Peyer's patch (tissue), 4 donors: ENCODE measurements around the gene TUBB4A.

ENCODE experiments used
- POLR2A ChIP-seq, 2 donors: fragments of 450-650 bp; IDR thresholded peaks; one replicate each; pipeline ENCODE4 v1.5.1; 2017; ENCODE audit warnings: antibody characterized with exemption in 2 of 2, mild to moderate bottlenecking in 2 of 2, moderate library complexity in 2 of 2
- TF ChIP-seq, protein P1 (sequence below), 6 experiments: fragments of 450-650 bp in 4 of 6; fragments of 200-600 bp in 2 of 6; sonication (generic) in 1 of 6; IDR thresholded peaks; one replicate each; pipeline ENCODE4 v1.5.1; 2017 to 2019; ENCODE audit warnings: antibody characterized with exemption in 6 of 6, mild to moderate bottlenecking in 3 of 6, moderate library complexity in 1 of 6

DNA sequence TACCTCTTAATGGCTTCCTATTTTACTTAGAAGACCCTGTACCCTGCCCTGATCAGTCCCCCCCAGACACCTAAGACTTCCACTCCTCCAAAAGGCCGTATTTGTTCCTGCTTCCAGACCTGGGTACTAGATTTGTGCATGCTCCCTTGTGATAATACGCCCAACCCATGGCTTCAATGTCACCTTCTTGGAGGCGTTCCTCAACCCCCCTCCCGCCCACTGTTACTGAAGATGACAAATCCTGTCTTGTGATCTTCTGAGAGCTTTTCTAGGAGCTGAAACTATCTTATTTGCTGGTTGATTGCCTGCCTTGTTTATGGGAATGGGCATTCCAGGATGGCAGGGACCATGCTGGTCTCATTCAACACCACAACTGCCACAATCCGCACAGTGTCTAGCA lies 51.9 kb downstream of the TUBB4A start:
- TF ChIP-seq, protein P1, sequence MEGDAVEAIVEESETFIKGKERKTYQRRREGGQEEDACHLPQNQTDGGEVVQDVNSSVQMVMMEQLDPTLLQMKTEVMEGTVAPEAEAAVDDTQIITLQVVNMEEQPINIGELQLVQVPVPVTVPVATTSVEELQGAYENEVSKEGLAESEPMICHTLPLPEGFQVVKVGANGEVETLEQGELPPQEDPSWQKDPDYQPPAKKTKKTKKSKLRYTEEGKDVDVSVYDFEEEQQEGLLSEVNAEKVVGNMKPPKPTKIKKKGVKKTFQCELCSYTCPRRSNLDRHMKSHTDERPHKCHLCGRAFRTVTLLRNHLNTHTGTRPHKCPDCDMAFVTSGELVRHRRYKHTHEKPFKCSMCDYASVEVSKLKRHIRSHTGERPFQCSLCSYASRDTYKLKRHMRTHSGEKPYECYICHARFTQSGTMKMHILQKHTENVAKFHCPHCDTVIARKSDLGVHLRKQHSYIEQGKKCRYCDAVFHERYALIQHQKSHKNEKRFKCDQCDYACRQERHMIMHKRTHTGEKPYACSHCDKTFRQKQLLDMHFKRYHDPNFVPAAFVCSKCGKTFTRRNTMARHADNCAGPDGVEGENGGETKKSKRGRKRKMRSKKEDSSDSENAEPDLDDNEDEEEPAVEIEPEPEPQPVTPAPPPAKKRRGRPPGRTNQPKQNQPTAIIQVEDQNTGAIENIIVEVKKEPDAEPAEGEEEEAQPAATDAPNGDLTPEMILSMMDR (IDR thresholded peaks at IDR 0.05): no peak
- TF ChIP-seq POLR2A (IDR thresholded peaks at IDR 0.05): no peak
